ENCODE measurements around the gene ANKS3. TPM values are rescaled to one million over a fixed set of nuclear protein-coding genes. Genes with fewer than 3 reads are reported as not detected.

Gene ANKS3
- total RNA-seq, 6 experiments from 2014 or later = 16.7 to 23.1 (median 19.7) TPM

DNA sequence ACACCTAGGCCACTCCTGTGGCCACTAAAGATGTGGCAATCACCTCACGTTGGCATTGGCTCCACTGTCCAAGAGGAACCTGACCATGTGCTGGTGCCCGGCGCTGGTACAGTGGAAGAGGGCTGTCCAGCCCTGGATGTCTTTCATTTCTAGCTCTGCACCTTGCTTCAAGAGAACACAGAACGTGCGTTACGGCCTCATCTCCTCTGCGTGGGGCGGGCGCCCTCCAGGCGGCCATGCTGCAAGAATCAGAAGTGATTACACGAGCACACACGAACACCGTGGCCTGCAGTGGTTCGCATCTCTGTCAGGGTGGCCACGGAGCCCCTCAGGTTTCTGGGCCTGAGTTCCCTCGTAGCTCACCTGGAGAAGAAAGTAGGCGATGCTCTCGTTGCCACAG is 7.5 kb downstream of the ANKS3 start:
- Mint-ChIP-seq H3K4me1 (ENCODE audit: low read depth) (no peaks in the 10 kb centered on the region), H3K36me3 (ENCODE audit: low read depth) (peaks cover 4% of the 10 kb centered on the region; the same call in 1 of the 2 replicates), H3K4me3 (no peak overlapping the region), H3K27me3 (ENCODE audit: insufficient read depth) (no peaks in the 10 kb centered on the region), H3K27ac (no peak overlapping the region), H3K9me3 (no peaks in the 10 kb centered on the region)
- no peak for DNase-seq
- TF ChIP-seq, protein P1, sequence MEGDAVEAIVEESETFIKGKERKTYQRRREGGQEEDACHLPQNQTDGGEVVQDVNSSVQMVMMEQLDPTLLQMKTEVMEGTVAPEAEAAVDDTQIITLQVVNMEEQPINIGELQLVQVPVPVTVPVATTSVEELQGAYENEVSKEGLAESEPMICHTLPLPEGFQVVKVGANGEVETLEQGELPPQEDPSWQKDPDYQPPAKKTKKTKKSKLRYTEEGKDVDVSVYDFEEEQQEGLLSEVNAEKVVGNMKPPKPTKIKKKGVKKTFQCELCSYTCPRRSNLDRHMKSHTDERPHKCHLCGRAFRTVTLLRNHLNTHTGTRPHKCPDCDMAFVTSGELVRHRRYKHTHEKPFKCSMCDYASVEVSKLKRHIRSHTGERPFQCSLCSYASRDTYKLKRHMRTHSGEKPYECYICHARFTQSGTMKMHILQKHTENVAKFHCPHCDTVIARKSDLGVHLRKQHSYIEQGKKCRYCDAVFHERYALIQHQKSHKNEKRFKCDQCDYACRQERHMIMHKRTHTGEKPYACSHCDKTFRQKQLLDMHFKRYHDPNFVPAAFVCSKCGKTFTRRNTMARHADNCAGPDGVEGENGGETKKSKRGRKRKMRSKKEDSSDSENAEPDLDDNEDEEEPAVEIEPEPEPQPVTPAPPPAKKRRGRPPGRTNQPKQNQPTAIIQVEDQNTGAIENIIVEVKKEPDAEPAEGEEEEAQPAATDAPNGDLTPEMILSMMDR (IDR thresholded peaks at IDR 0.05) = no peak

DNA sequence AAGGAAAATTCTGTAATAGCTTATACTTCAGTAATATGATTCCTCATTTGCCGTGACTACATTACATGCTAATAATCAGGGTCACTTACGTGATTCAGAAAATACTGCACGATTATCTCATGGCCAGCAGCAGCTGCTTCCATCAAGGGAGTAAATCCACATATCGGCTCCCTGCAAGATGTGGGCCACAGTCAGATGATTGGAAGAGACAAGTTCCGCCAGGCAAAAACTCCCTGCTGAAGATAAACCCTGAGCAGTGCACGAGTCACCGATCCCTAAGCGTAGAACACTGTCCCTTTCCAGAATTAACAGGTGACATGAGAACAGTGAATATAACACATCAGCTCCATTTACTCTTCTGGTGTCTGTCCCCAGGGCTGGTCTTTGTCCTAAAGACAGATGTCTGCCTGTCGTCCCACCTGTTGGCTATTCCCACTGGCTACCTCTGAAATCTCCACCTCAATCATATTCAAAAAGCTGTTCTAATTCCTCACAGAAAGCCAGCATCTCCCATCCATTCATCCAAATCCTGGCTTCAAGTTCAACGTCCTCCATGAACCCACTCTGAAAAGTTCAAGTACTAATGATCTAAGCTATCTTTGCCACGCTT is 9.3 kb downstream of the ANKS3 start:
- Mint-ChIP-seq H3K4me3 (no peak overlapping the region), H3K36me3 (ENCODE audit: low read depth) (no peaks in the 10 kb centered on the region), H3K27me3 (ENCODE audit: insufficient read depth) (no peaks in the 10 kb centered on the region), H3K27ac (no peak overlapping the region), H3K4me1 (ENCODE audit: low read depth) (no peaks in the 10 kb centered on the region), H3K9me3 (no peaks in the 10 kb centered on the region)
- TF ChIP-seq, protein P1 (IDR thresholded peaks at IDR 0.05) = no peak
- no peak for DNase-seq

DNA sequence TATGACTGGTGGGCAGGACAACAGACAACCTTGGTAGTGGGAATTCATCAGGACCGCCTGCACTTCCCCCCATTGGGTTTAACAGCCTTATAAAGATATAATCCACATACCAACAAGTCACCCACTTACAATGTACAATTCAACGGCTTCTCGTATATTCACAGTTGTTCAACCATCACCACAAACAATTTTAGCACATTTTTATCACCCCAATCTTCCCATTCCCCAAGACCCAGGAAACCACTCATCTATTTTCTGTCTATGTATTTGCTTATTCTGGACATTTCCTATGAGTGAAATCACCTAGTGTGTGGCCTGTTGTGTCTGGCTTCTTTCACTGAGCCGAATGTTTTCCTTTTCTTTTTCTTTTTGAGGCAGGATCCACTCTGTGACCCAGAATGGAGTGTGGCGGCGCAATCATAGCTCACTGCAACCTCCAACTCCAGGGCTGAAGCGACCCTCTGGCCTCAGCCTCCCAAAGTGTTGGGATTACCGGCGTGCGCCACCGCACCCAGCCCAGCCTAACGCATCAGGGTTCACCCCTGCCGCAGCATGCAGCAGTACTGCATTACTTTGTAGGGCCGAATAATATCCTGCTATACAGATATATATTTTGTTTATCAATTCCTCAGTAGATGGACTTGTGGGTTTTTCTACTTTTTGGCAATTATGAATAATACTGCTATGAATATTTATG is 10.9 kb downstream of the ANKS3 start:
- no peak for DNase-seq
- Mint-ChIP-seq H3K36me3 (ENCODE audit: low read depth) (peaks cover 1% of the 10 kb centered on the region), H3K4me1 (ENCODE audit: low read depth) (no peaks in the 10 kb centered on the region), H3K27ac (no peak overlapping the region), H3K9me3 (no peaks in the 10 kb centered on the region), H3K4me3 (no peak overlapping the region), H3K27me3 (ENCODE audit: insufficient read depth) (no peaks in the 10 kb centered on the region)
- TF ChIP-seq, protein P1 (IDR thresholded peaks at IDR 0.05) = no peak

DNA sequence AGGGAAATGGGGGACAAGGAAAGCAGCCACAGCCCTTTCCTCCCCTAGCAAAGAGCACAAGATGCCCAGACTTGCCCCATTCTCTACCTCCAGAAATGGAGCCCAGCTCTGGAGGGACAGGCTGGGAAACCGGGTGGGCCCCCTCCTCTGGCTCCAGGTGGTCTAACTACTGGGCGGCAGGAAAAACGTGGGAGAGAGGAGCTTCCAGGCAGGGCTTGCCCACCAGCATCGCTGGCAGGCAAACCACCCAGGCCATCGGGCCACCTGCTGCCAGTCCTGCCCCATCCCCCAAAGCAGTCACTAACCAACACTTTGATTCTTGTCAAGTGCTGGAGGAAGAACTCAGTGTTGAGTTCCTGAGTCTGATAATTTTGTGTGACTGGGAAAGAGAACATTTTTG is 15.6 kb downstream of the ANKS3 start:
- Mint-ChIP-seq H3K27ac (no peak overlapping the region), H3K36me3 (ENCODE audit: low read depth) (peaks cover 10% of the 10 kb centered on the region), H3K9me3 (no peaks in the 10 kb centered on the region), H3K4me1 (ENCODE audit: low read depth) (no peaks in the 10 kb centered on the region), H3K4me3 (no peak overlapping the region), H3K27me3 (ENCODE audit: insufficient read depth) (no peaks in the 10 kb centered on the region)
- TF ChIP-seq, protein P1 (IDR thresholded peaks at IDR 0.05) = no peak
- no peak for DNase-seq

DNA sequence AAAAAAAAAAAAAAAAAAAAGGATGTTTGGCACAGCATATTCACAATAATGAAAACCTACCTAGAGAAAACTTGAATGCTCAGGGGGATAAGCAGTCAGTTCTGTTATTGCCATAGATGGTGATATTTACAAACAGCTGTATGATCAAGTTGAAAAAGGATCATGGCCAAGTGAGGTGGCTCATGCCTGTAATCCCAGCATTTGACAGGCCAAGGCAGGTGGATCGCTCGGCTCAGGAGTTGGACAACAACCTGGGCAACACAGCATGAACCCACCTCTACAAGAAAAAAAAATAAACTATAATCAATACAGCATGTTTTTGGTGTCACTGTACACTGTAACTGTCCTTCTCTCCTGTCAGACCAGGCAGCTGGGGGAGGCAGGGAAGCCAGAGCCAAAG is 19.1 kb downstream of the ANKS3 start:
- H3K27ac Mint-ChIP-seq = no peak overlapping the region
- DNase-seq = no peak
- H3K4me3 Mint-ChIP-seq = no peak overlapping the region
- TF ChIP-seq, protein P1 (IDR thresholded peaks at IDR 0.05) = no peak
- H3K9me3 Mint-ChIP-seq = no peaks in the 10 kb centered on the region
- no peaks in the 10 kb centered on the region for H3K4me1 Mint-ChIP-seq (ENCODE audit: low read depth)
- H3K36me3 Mint-ChIP-seq (ENCODE audit: low read depth) = peaks cover 21% of the 10 kb centered on the region
- H3K27me3 Mint-ChIP-seq (ENCODE audit: insufficient read depth) = no peaks in the 10 kb centered on the region; the same call in 1 of the 2 replicates

All from HFFc6 (cell line).